ENCODE measurements around the gene IL18RAP. TPM values are rescaled to one million over a fixed set of nuclear protein-coding genes. Genes with fewer than 3 reads are reported as not detected.

The IL18RAP gene
- total RNA-seq, 1 experiment from 2014 or later = not detected

GRCh38 chr2:102444233-102444632, 21.3 kb downstream of the IL18RAP start:
- intact Hi-C loops (cut with micrococcal nuclease; ENCODE audit: unreplicated experiment) = loop anchor here (5.0 kb wide), 2 partner anchors 422 to 437 kb away; no protein-coding TSS in a partner anchor
- H3K4me3 Mint-ChIP-seq (ENCODE audit: unreplicated experiment) = no peak overlapping the region
- no peaks in the 10 kb centered on the region for H3K4me1 ChIP-seq
- H3K27me3 Mint-ChIP-seq (ENCODE audit: insufficient read depth, unreplicated experiment) = no peaks in the 10 kb centered on the region
- no peaks in the 10 kb centered on the region for H3K36me3 ChIP-seq (ENCODE audit: control insufficient read depth, insufficient read depth, low read length)
- H3K9me3 ChIP-seq = no peaks in the 10 kb centered on the region
- no peak for DNase-seq
- no peaks in the 10 kb centered on the region for H3K4me1 Mint-ChIP-seq (ENCODE audit: low read depth, unreplicated experiment)
- BruUV-seq (replicated peaks) = no TSS peak
- no peaks in the 10 kb centered on the region for H3K9me3 Mint-ChIP-seq (ENCODE audit: unreplicated experiment)
- ChIA-PET POLR2A (no interaction called here), CTCF (interaction anchor here (1.0 kb wide), 1 partner anchor 204 kb away, joined by 3 read pairs; no protein-coding TSS in a partner anchor)
- no peak for TF ChIP-seq CTCF (IDR thresholded peaks at IDR 0.05; ENCODE audit: insufficient read depth in 1 of 2, low read depth in 1 of 2, low read length in 1 of 2, severe bottlenecking in 1 of 2, unreplicated experiment in 1 of 2)
- no peak overlapping the region for H3K27ac Mint-ChIP-seq (ENCODE audit: unreplicated experiment)
- no peaks in the 10 kb centered on the region; the same call in 1 of the 2 replicates for H3K27me3 ChIP-seq (replicated peaks; ENCODE audit: control insufficient read depth, insufficient read depth, low read length)
- H3K36me3 Mint-ChIP-seq (ENCODE audit: insufficient read depth, unreplicated experiment) = no peaks in the 10 kb centered on the region
- no peak overlapping the region for H3K4me3 ChIP-seq (ENCODE audit: low read depth, low read length)

GRCh38 chr2:102446936-102447335, 24.0 kb downstream of the IL18RAP start:
- H3K4me3 ChIP-seq (ENCODE audit: low read depth, low read length) = no peak overlapping the region
- intact Hi-C loops (cut with micrococcal nuclease; ENCODE audit: unreplicated experiment) = loop anchor here (5.0 kb wide), 2 partner anchors 195 to 565 kb away; no protein-coding TSS in a partner anchor
- H3K4me1 Mint-ChIP-seq (ENCODE audit: low read depth, unreplicated experiment) = no peaks in the 10 kb centered on the region
- no peaks in the 10 kb centered on the region for H3K36me3 ChIP-seq (ENCODE audit: control insufficient read depth, insufficient read depth, low read length)
- no peak for TF ChIP-seq CTCF (IDR thresholded peaks at IDR 0.05; ENCODE audit: insufficient read depth in 1 of 2, low read depth in 1 of 2, low read length in 1 of 2, severe bottlenecking in 1 of 2, unreplicated experiment in 1 of 2)
- H3K27ac Mint-ChIP-seq (ENCODE audit: unreplicated experiment) = no peak overlapping the region
- H3K4me3 Mint-ChIP-seq (ENCODE audit: unreplicated experiment) = no peak overlapping the region
- no peaks in the 10 kb centered on the region for H3K4me1 ChIP-seq
- H3K9me3 Mint-ChIP-seq (ENCODE audit: unreplicated experiment) = no peaks in the 10 kb centered on the region
- no TSS peak for BruUV-seq (replicated peaks)
- no peaks in the 10 kb centered on the region for H3K9me3 ChIP-seq
- H3K27me3 Mint-ChIP-seq (ENCODE audit: insufficient read depth, unreplicated experiment) = no peaks in the 10 kb centered on the region
- H3K36me3 Mint-ChIP-seq (ENCODE audit: insufficient read depth, unreplicated experiment) = no peaks in the 10 kb centered on the region
- no peak for DNase-seq
- ChIA-PET CTCF (no interaction called here), POLR2A (no interaction called here)
- no peaks in the 10 kb centered on the region; the same call in 1 of the 2 replicates for H3K27me3 ChIP-seq (replicated peaks; ENCODE audit: control insufficient read depth, insufficient read depth, low read length)

GRCh38 chr2:102449370-102449974, 26.5 kb downstream of the IL18RAP start:
- H3K4me3 Mint-ChIP-seq (ENCODE audit: unreplicated experiment) = no peak overlapping the region
- H3K36me3 Mint-ChIP-seq (ENCODE audit: insufficient read depth, unreplicated experiment) = no peaks in the 10 kb centered on the region
- no peaks in the 10 kb centered on the region for H3K27me3 Mint-ChIP-seq (ENCODE audit: insufficient read depth, unreplicated experiment)
- intact Hi-C loops (cut with micrococcal nuclease; ENCODE audit: unreplicated experiment) = loop anchor here (5.0 kb wide), 2 partner anchors 197 to 567 kb away; no protein-coding TSS in a partner anchor
- ChIA-PET CTCF (interaction anchor here (0.6 kb wide), 1 partner anchor 409 kb away, joined by 3 read pairs; no protein-coding TSS in a partner anchor), POLR2A (no interaction called here)
- no peaks in the 10 kb centered on the region for H3K9me3 ChIP-seq
- TF ChIP-seq CTCF (IDR thresholded peaks at IDR 0.05; ENCODE audit: insufficient read depth in 1 of 2, low read depth in 1 of 2, low read length in 1 of 2, severe bottlenecking in 1 of 2, unreplicated experiment in 1 of 2) = peak; percentile 72 to 74
- H3K4me1 Mint-ChIP-seq (ENCODE audit: low read depth, unreplicated experiment) = no peaks in the 10 kb centered on the region
- H3K27me3 ChIP-seq (replicated peaks; ENCODE audit: control insufficient read depth, insufficient read depth, low read length) = no peaks in the 10 kb centered on the region; the same call in 1 of the 2 replicates
- no peaks in the 10 kb centered on the region for H3K4me1 ChIP-seq
- H3K27ac Mint-ChIP-seq (ENCODE audit: unreplicated experiment) = no peak overlapping the region
- DNase-seq = peak; percentile 40 to 54
- H3K4me3 ChIP-seq (ENCODE audit: low read depth, low read length) = no peak overlapping the region
- H3K9me3 Mint-ChIP-seq (ENCODE audit: unreplicated experiment) = no peaks in the 10 kb centered on the region
- H3K36me3 ChIP-seq (ENCODE audit: control insufficient read depth, insufficient read depth, low read length) = no peaks in the 10 kb centered on the region
- no TSS peak for BruUV-seq (replicated peaks)

Data from Caco-2 (cell line).